Measurements from ENCODE around the gene IDH3B. TPM values are rescaled to one million over a fixed set of nuclear protein-coding genes. Genes with fewer than 3 reads are reported as not detected.

Gene IDH3B
- total and polyA plus RNA-seq, 11 donors = 122 to 356 (median 197) TPM

DNA sequence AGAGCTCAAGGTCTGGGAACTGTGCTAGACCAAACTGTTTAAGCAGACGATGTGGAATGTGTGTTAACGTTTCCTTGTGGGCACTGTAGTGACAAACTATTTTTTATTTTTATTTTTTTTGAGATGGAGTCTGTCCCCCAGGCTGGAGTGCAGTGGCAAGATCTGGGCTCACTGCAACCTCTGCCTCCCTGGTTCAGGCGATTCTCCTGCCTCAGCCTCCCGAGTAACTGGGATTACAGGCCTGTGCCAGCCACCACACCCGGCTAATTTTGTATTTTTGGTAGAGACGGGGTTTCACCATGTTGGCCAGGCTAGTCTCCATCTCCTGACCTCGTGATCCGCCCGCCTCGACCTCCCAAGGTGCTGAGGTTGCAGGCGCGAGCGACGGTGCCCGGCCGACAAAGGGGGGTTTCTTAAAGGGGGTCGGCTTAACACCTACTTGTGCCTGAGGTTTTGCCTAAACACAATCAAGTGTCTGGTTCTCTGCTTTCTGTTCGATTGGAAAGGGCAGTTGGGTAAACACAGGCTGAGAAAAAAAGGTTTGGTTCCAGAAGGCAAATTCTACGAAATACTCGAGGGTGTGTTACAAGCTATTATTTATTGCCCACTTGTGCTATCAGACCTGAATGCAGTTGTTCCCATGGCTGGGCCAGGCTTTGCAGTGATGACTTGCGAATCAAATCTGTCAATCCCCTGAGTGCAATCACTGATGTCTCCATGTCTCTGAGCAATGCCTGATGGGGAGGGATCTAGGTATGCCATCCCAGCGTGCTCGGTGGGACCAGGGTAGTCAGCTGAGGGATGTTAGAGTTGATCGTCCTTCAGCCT is 10.2 kb downstream of the IDH3B start:
- ATAC-seq = no peak
- intact Hi-C loops (cut with DNase I) = loop anchor here in 1 of 10 donors (5.0 kb wide), 1 partner anchor 131 kb away; no protein-coding TSS in a partner anchor

DNA sequence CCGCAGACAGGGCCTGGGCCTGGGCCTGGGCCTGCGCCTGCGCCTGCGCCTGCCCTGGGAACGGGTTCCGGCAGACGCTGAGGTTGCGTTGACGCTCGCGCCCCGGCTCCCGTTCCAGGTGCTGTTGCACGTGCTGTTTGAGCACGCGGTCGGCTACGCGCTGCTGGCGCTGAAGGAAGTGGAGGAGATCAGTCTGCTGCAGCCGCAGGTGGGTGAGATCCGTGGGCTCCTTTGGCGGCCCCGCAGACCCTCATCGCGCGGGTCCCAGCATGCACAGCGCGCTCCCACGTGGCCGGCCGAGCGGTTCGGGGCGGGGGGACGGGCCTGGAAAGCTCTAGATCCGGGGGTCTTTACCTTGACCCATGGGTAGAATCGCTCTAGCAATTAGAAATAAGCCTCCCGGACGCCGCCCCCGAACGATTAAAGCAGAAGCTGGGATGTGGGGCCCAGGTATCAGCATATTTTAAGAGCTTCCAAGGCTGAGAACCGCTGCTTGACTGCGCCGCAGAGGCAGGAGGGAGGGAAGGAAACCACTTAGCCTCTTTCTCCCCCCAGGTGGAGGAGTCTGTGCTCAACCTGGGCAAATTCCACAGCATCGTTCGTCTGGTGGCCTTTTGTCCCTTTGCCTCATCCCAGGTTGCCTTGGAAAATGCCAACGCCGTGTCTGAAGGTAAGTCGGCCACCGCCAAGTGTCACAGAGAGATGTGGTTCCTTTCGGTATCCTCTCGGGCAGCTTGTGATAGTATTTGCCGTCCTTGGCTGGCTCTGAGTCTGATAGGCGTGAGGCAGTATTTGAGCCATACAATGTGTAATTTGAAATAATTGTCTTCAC is 11.1 kb downstream of the IDH3B start:
- Histone ChIP-seq H3K4me3 (peak overlapping the region; percentile 71 to 99 (median 90)), H3K27ac (peak overlapping the region; percentile 74 to 98 (median 93)), H3K4me1 (peaks cover 4 to 28% (median 20%) of the 10 kb centered on the region in 12 donors), H3K27me3 (no peaks in the 10 kb centered on the region), H3K36me3 (peaks cover 0 to 44% (median 41%) of the 10 kb centered on the region in 9 donors), H3K9me3 (no peaks in the 10 kb centered on the region)
- intact Hi-C loops (cut with DNase I) = loop anchor here in 1 of 10 donors (5.0 kb wide), 1 partner anchor 131 kb away; no protein-coding TSS in a partner anchor
- DNase-seq (peak in 2 of 5 donors; percentile 52 to 55), ATAC-seq (peak; percentile 7 to 78 (median 66))
- 1% methylated on average over 24 to 56 of the region's 56 CpGs for WGBS, 4 donors
- TF ChIP-seq POLR2A (IDR thresholded peaks at IDR 0.05) = no peak
- TF ChIP-seq, protein P1, sequence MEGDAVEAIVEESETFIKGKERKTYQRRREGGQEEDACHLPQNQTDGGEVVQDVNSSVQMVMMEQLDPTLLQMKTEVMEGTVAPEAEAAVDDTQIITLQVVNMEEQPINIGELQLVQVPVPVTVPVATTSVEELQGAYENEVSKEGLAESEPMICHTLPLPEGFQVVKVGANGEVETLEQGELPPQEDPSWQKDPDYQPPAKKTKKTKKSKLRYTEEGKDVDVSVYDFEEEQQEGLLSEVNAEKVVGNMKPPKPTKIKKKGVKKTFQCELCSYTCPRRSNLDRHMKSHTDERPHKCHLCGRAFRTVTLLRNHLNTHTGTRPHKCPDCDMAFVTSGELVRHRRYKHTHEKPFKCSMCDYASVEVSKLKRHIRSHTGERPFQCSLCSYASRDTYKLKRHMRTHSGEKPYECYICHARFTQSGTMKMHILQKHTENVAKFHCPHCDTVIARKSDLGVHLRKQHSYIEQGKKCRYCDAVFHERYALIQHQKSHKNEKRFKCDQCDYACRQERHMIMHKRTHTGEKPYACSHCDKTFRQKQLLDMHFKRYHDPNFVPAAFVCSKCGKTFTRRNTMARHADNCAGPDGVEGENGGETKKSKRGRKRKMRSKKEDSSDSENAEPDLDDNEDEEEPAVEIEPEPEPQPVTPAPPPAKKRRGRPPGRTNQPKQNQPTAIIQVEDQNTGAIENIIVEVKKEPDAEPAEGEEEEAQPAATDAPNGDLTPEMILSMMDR (IDR thresholded peaks at IDR 0.05) = no peak

More for the DNA sequence above, 10.2 kb downstream of the IDH3B start:
- WGBS, 4 donors = 41 to 50% (median 44%) methylated on average over 24 of the region's 24 CpGs
- H3K27me3 ChIP-seq = no peaks in the 10 kb centered on the region
- DNase-seq = no peak
- TF ChIP-seq, protein P1 (IDR thresholded peaks at IDR 0.05) = no peak
- no peak for TF ChIP-seq POLR2A (IDR thresholded peaks at IDR 0.05)
- H3K4me3 ChIP-seq = peak overlapping the region; percentile 71 to 99 (median 90)
- H3K9me3 ChIP-seq = no peaks in the 10 kb centered on the region
- H3K27ac ChIP-seq = peak overlapping the region in 5 of 12 donors; percentile 85 to 98 (median 92)
- peaks cover 0 to 52% (median 49%) of the 10 kb centered on the region in 9 donors for H3K36me3 ChIP-seq
- peaks cover 4 to 28% (median 20%) of the 10 kb centered on the region in 12 donors for H3K4me1 ChIP-seq

DNA sequence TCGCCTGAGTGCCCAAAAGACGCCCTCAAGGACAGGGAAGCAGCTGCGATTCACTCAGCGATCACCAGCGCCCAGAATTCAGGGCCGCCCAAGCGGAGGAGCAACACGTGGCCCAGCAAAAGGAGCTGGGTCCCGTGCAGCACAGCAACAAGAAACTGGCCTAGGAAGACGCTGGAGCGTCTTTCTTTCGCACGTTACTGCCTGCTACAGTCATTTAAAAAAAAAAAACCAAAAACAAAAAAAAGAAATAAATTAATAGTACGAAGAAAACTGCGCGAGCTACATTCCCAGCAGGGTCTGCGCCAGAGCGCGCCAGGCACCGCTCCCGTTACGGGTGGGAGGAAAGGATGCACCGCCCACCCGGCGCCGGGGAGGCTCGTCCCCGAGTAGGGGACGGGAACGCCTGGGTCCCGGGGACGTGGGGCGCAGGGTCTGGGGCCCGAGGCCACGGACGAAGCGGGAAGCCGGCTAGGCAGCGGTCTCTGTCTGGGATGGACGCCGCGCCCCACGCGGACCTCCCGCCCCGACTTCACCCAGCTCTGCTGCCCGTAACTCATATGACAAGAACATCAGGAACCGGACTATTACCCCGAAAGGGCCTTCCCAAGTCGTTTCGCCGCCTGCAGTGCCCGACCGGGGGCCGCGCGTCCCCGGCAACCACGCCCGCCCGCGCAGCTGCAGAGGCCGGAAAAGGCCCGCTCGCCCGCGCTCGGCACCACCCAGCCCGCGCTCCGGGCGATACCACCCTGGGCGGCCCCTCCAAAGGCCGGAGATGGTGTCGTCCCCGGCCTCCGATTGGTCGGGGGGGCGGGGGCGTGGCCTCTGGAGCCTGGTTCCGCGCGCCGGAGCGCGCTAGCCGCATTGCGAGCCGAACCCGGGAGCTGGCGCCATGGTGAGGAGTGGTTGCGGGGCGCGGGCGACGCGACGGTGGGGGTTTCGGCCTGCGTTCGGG is 12.0 kb downstream of the IDH3B start, which contains the start of gene NOP56:
TSS of gene NOP56 (plus strand) at position 861 of the 952 bp plus-strand sequence. CDS start at position 890, 29 bp downstream.
- peaks cover 4 to 28% (median 20%) of the 10 kb centered on the region in 12 donors for H3K4me1 ChIP-seq
- H3K36me3 ChIP-seq = peaks cover 0 to 35% (median 32%) of the 10 kb centered on the region in 9 donors
- WGBS, 4 donors = 0 to 1% (median 0%) methylated on average over 46 to 101 of the region's 101 CpGs
- H3K27ac ChIP-seq = peak within 1 kb of the TSS; percentile 85 to 98 (median 94)
- no peaks in the 10 kb centered on the region for H3K9me3 ChIP-seq
- DNase-seq (peak; percentile 92 to 97 (median 94)), ATAC-seq (peak; percentile 96 to 98 (median 98))
- H3K4me3 ChIP-seq = peak within 1 kb of the TSS; percentile 71 to 99 (median 90)
- TF ChIP-seq, protein P1 (IDR thresholded peaks at IDR 0.05) = no peak
- peak; percentile 18 to 94 for TF ChIP-seq POLR2A (IDR thresholded peaks at IDR 0.05)
- H3K27me3 ChIP-seq = no peaks in the 10 kb centered on the region
- intact Hi-C loops (cut with DNase I) = loop anchor here in 1 of 10 donors (5.0 kb wide), 1 partner anchor 130 kb away; no protein-coding TSS in a partner anchor
